ENCODE measurements around the gene SLC8B1. TPM values are rescaled to one million over a fixed set of nuclear protein-coding genes. Genes with fewer than 3 reads are reported as not detected.

SLC8B1 gene
- total RNA-seq, result 15.2 and 20.4 TPM in 2 replicates

DNA sequence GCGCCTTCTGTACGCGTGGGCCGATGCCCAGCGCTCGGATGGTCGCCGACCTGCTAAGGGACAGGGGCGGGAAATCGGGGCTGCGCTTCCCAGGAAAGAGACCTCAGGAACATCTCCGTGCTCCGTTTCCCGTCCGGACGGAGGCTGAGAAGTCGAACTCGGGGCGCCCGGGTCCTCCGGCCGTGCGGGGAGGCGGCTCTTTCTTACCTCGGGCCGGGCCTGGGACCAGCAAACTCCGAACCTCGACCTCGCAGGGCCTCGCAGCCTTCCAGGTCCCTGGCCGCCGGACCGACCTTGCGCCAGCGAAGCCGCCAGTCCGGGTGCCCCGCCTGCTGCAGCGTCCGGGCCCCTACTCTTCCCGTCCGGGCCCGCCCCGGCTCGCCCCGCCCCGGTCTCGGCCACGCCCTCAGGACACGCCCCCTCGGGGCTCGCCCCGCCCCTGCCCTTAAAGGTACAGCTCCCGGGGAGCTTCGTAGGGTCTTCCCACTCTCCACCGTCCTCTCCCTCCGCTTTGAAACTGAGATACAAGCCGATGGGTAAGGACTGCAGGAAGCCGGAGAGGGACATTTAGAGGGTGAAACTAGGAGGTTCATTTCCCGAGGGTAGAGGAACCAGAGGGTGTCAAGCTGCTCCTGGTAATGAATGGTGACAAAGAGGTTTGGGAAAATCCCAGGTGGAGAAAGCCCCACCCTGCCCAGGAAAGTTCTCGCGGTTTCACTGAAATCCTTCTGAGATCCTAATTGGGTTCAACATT lies at the start of gene SLC8B1:
TSS of gene SLC8B1 (minus strand) at position 324 of the 754 bp plus-strand sequence. CDS start 2,231 bp downstream, outside the sequence.

DNA sequence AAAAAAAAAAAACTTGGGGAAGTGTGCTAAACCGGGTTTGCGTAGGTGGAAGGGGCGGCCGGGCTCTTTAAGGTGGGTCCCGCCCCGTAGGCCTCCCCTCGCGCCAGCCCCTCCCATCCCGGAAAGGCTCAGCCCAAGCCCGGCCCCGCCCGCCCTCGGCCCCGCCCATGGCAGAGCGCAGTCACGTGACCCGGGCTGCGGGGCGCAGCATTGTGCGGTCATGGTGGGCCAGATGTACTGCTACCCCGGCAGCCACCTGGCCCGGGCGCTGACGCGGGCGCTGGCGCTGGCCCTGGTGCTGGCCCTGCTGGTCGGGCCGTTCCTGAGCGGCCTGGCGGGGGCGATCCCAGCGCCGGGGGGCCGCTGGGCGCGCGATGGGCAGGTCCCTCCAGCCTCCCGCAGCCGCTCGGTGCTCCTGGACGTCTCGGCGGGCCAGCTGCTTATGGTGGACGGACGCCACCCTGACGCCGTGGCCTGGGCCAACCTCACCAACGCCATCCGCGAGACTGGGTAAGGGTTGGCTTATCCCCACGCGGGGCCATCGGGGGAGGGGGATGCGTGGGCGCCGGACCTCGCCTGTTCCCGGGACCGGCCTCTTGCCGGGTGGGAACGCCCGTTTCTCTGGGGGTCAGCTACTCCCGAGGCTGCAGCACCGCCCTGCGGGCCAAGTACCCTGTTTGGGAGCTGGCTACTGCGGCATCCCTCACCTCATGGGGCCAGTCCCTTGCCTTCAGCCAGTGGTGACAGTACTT lies 23.6 kb upstream of the SLC8B1 start, which contains the start of gene PLBD2:
TSS of gene PLBD2 (plus strand) at position 207 of the 752 bp plus-strand sequence. CDS start at position 221, 14 bp downstream.

Other genes starting within 250 kb of the SLC8B1 start
- not detected in 2 replicates for gene RASAL1, start 199.3 kb downstream of the SLC8B1 start, total RNA-seq
- not detected in 2 replicates for gene CFAP73, start 185.4 kb downstream of the SLC8B1 start, total RNA-seq
- gene DDX54, start 149.6 kb downstream of the SLC8B1 start, total RNA-seq, result 36.7 and 45.6 TPM in 2 replicates
- gene RITA1, start 149.4 kb downstream of the SLC8B1 start, total RNA-seq, result 14.7 and 17.5 TPM in 2 replicates
- gene TPCN1, start 113.6 kb downstream of the SLC8B1 start, total RNA-seq, result 12.0 and 34.0 TPM in 2 replicates
- gene PLBD2, start 23.5 kb upstream of the SLC8B1 start, total RNA-seq, result 33.5 and 56.9 TPM in 2 replicates
- not detected in 2 replicates for gene SDS, start 68.8 kb upstream of the SLC8B1 start, total RNA-seq
- 7.5 and 18.4 TPM in 2 replicates for gene SDSL, start 87.3 kb upstream of the SLC8B1 start, total RNA-seq
- not detected in 2 replicates for gene LHX5, start 136.8 kb upstream of the SLC8B1 start, total RNA-seq

All from uterine smooth muscle cell (primary cell).